Measurements from ENCODE around the gene SLC30A1.
"Not testable (repeated sequence)": the region's sequence is repeated elsewhere in the genome, so short reads cannot be mapped to it uniquely, and the experiment has no call there.

Gene SLC30A1

DNA sequence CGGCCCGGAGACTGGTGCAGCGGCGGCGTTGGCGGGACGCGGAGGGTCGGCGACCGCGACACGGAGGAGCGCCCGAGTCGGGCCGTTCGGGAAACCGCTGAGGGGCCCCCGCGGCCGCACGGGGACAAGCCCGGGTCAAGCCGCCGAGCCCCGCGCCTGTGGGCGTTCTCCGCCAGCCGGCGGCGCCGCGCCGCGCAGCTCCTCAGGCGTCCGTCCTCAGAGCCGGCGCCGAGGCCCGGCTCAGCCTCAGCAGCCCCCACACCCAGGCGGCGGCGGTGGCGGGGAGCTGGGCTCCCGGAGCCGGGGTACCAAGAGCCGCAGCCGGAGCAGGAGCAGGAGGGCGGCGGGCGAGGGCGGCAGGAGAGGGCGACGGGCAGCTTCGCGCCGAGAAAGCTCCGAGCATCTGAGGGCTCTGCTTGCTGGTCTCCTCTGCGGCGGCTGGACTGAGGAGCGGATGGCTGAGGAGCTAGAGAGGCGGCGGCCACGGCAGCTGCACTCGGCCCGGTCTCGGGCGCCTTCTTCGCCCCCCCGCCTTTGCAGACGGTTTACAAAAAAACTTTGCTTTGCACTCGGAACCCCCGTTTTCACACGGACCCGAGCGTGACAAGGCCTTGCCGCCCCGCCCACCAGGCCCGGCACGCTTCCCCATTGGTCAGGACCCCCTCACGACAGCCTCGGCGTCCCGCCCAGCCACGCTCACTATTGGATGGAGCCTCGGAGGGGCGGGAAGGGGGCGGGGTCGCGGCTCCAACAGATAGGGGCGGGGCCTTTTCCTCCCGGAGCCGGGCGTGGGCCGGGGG lies at the start of gene SLC30A1:
Gene SLC30A1, minus strand, starts transcription at position 522 of the 800 bp plus-strand sequence. CDS start 549 bp downstream, outside the sequence.
- DNase-seq (ENCODE audit: low read depth in 2 of 2) = peak; percentile 95 to 97

DNA sequence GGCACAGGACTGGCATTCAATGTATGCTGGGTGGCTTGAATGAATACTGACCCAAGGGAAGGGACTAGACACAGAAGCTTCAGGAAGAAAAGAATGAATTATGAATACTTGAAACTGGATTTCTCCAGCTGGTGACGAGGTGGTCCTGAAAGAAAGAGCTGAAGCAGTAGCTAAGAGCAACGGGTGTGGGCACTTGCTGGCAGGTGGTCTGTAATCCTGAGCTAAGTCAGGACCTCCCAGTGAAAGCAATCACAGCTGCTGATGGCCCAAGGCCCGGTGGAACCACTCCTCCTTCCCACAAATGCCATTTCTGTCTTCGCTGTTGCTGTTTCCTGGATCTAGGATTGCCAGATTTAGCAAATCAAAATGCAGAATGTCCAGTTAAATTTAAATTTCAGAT lies 49.5 kb upstream of the SLC30A1 start:
- no peak for DNase-seq (ENCODE audit: low read depth in 2 of 2)

DNA sequence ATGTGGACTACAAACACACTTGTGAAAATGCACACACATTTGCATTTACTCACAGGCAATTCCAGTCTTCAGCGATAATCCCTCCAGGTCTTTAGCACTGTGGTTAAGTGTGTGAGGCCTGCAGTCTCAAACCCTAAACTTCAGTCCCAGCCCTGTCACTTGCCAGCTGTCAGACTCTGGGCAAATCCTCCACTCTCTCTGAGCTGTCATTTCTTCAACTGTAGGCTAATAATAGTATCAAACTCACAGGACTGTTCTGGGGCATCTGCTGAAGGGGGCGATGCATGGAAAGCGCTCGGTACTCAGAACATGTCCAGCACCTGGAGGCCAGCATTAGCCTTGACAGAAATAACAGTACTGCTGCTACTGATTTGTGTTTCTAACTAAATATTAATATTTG lies 48.3 kb upstream of the SLC30A1 start:
- no peak for DNase-seq (ENCODE audit: low read depth in 2 of 2)

- not testable (repeated sequence) for DNase-seq (ENCODE audit: low read depth in 2 of 2)
Measured at GRCh38 chr1:211625866-211626265, 46.9 kb upstream of the SLC30A1 start.

- no peak for DNase-seq (ENCODE audit: low read depth in 2 of 2)
Measured at GRCh38 chr1:211625040-211625439, 46.1 kb upstream of the SLC30A1 start.

DNA sequence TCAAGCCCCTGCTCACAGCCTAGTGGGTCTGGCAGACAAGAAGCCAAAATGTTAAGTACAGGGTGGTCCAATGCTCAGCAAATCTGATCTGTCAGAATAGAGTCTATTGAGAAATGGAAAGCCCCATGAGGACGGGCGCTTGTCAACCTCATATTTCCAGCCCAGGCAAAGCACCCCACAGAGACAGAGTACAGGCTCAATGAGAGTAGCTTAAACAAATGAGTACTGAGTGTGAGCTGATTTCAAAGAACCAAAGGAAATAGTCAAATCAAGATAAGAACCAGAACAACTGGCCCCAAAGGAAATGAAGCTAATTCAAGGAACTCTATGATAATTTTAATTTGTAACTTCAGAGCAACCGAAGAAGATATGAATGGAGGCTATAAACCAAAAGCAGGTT lies 44.6 kb upstream of the SLC30A1 start:
- no peak for DNase-seq (ENCODE audit: low read depth in 2 of 2)

GRCh38 chr1:211621447-211622198 lies 42.7 kb upstream of the SLC30A1 start:
- no peak for DNase-seq (ENCODE audit: low read depth in 2 of 2)

DNA sequence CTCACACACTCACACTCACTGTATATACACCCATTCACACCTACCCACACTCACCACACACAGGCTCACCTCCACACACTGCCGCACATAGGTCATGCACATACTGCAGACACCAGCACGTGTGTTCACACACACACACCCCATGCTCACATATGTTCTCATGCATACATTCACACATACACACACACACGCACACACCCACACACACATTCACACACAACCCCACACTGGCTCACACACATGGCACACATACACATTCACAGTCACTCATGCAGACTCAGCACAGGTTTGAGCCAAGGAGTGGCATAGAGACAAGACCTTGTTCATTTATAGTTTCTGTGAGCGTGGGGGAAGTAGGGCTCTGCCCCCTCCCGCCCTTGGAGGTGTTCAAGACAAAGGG lies 41.1 kb upstream of the SLC30A1 start:
- DNase-seq (ENCODE audit: low read depth in 2 of 2) = no peak

DNA sequence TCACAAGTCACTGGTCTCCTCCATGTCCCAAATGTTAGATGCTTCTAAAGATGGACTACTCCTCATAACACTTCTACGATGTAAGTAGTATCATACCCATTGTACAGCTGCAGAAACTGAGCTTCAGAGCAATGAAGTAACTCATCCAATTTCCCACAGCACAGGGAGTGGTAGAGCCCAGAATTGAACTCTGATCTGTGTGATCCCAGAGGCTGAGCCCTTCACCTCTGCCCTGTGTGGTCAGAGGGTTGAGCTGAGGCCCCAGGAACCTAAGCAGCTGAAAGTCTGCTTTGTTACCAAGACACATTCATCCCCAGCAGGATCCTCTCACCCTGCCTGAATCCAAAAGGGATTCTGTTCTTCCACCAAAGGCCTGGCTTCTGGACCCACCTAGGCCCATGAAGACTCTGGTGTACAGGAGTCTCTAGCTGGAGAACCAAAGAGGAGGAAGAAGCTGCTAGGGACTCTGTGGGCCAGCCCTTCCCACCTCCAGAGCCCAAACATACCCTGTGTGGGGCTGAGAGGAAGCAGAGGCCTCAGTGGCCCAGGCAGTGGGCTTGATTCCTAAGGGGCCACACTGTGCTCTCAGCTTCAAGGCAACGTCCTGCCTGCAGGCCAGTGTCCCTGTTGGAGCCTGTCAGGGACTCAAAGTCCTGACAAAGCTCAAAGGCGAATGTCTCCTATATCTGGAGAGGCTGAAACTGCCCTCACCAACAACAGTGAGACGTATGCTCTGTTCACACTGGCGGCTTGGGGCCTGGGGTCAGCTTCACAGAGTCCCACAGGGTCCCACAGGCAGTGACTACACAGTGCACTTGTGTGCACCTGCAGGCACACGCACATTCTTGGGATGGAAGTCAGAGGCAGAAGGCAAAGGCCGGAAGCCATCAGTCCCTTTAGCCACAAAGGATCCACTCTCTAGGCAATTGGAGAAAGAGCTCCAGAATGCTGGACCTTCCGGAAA lies 40.4 kb upstream of the SLC30A1 start:
- DNase-seq (ENCODE audit: low read depth in 2 of 2) = no peak

- DNase-seq (ENCODE audit: low read depth in 2 of 2) = no peak
Measured at GRCh38 chr1:211616965-211617297, 38.0 kb upstream of the SLC30A1 start.

- DNase-seq (ENCODE audit: low read depth in 2 of 2) = no peak
Measured at GRCh38 chr1:211616231-211616964, 37.4 kb upstream of the SLC30A1 start.

- DNase-seq (ENCODE audit: low read depth in 2 of 2) = no peak
Measured at GRCh38 chr1:211614615-211615014, 35.7 kb upstream of the SLC30A1 start.

GRCh38 chr1:211613951-211614350 lies 35.0 kb upstream of the SLC30A1 start:
- no peak for DNase-seq (ENCODE audit: low read depth in 2 of 2)

DNA sequence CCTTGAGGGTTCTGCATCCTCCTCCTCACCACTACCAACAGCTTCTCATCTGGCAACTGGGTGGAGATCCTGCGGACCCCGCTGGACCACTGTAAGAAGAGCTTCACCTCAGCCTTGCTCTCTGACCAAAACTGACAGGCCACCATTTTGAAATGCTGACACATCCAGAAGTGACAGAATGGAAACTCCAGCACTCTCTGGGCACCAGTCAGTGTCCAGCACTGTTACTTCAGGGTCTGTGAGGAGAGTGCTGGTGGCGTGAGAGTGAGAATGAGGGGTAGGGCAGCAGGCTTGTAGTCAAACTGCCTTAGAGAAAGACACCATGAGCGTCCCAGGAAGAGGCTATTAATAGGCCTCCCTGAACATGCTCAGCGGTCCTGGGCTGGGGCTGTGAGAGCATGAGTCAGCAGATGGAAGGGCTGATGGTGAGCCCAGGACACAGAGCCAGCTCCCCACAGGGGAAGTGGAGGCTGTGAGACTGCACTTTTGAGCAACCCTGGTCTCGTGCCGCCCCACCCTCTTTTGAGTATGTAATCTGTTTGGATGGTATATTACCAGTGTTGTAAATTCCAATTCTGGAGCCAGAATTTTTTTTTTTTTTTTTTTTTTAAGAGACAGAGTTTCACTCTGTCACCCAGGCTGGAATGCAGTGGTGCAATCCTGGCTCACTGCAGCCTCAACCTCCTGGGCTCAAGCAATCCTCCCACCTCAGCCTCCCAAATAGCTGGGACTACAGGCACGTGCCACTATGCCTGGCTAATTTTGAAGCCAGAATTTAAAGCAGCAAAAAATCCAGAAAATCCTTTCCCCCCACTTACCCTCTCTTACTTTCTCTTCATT lies 34.4 kb upstream of the SLC30A1 start:
- peak; percentile 77 for DNase-seq (ENCODE audit: low read depth in 2 of 2)

- no peak for DNase-seq (ENCODE audit: low read depth in 2 of 2)
Measured at GRCh38 chr1:211612786-211613107, 33.8 kb upstream of the SLC30A1 start.

- DNase-seq (ENCODE audit: low read depth in 2 of 2) = no peak
Measured at GRCh38 chr1:211611818-211612217, 32.9 kb upstream of the SLC30A1 start.

GRCh38 chr1:211610779-211611556 lies 32.0 kb upstream of the SLC30A1 start:
- DNase-seq (ENCODE audit: low read depth in 2 of 2) = no peak

- DNase-seq (ENCODE audit: low read depth in 2 of 2) = no peak
Measured at GRCh38 chr1:211609120-211610024, 30.4 kb upstream of the SLC30A1 start.

Data from fibroblast of skin of left biceps (primary cell).